HEK293 (cell line): Measurements from ENCODE around the gene LRP1B.

Experiments used
- ZNF140 ChIP-seq: fragments of 450-650 bp; formaldehyde crosslinking; IDR thresholded peaks from 2 replicates; pipeline ENCODE4 v1.5.1; 2016; ENCODE audit warnings: missing biosample characterization, missing genetic modification characterization
- ZNF184 ChIP-seq: fragments of 450-650 bp; IDR thresholded peaks from 2 replicates; pipeline ENCODE4 v1.5.1; 2018; ENCODE audit warnings: missing biosample characterization, mild to moderate bottlenecking, missing genetic modification characterization
- ZNF221 ChIP-seq: fragments of 450-650 bp; formaldehyde crosslinking; IDR thresholded peaks from 2 replicates; pipeline ENCODE4 v1.5.1; 2017; ENCODE audit warnings: missing biosample characterization, missing genetic modification characterization, borderline replicate concordance
- ZNF449 ChIP-seq: fragments of 450-650 bp; formaldehyde crosslinking; IDR thresholded peaks from 2 replicates; pipeline ENCODE4 v1.5.1; 2017; ENCODE audit warnings: missing biosample characterization, mild to moderate bottlenecking, missing genetic modification characterization, moderate library complexity
- TF ChIP-seq, protein P1 (sequence below): fragments of 450-650 bp; formaldehyde crosslinking; IDR thresholded peaks from 2 replicates; pipeline ENCODE4 v1.5.1; 2017; ENCODE audit warnings: missing biosample characterization, missing genetic modification characterization
- TF ChIP-seq, protein P2 (sequence below): fragments of 450-650 bp; formaldehyde crosslinking; IDR thresholded peaks from 2 replicates; pipeline ENCODE4 v1.5.1; 2016; ENCODE audit warnings: missing biosample characterization, missing genetic modification characterization

- TF ChIP-seq ZNF449 (tag by site-specific recombination) (no peak), ZNF140 (tag by site-specific recombination) (no peak), ZNF221 (no peak), ZNF184 (tag by site-specific recombination) (no peak)
- TF ChIP-seq, protein P1, sequence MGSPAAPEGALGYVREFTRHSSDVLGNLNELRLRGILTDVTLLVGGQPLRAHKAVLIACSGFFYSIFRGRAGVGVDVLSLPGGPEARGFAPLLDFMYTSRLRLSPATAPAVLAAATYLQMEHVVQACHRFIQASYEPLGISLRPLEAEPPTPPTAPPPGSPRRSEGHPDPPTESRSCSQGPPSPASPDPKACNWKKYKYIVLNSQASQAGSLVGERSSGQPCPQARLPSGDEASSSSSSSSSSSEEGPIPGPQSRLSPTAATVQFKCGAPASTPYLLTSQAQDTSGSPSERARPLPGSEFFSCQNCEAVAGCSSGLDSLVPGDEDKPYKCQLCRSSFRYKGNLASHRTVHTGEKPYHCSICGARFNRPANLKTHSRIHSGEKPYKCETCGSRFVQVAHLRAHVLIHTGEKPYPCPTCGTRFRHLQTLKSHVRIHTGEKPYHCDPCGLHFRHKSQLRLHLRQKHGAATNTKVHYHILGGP (tag by site-specific recombination): no peak
- TF ChIP-seq, protein P2, sequence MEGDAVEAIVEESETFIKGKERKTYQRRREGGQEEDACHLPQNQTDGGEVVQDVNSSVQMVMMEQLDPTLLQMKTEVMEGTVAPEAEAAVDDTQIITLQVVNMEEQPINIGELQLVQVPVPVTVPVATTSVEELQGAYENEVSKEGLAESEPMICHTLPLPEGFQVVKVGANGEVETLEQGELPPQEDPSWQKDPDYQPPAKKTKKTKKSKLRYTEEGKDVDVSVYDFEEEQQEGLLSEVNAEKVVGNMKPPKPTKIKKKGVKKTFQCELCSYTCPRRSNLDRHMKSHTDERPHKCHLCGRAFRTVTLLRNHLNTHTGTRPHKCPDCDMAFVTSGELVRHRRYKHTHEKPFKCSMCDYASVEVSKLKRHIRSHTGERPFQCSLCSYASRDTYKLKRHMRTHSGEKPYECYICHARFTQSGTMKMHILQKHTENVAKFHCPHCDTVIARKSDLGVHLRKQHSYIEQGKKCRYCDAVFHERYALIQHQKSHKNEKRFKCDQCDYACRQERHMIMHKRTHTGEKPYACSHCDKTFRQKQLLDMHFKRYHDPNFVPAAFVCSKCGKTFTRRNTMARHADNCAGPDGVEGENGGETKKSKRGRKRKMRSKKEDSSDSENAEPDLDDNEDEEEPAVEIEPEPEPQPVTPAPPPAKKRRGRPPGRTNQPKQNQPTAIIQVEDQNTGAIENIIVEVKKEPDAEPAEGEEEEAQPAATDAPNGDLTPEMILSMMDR (tag by site-specific recombination): no peak
Measured at GRCh38 chr2:140943867-140944266, 1186.9 kb downstream of the LRP1B start.
